ENCODE results near the gene MYO5A.

Gene MYO5A

DNA sequence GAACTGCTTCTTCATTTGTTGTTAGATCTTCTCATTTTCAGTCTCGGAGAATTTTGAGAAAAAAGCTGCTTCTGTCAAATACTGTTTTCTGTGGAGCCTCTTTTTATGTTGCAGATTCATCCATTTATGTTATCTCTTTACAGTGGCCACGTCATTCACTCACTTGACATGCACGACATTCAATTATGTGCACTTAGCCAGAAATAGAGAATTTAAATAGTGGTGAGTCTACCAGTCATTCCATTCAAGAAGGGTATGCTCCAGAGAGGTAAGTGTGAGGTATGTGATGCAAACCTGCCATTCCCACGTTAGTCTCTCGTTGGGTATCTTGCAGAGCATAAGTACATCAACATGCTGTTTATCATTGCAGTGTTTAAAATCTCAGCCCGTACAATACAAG, 30.3 kb upstream of the MYO5A start:
- TF ChIP-seq TAF1 (IDR thresholded peaks at IDR 0.05; ENCODE audit: borderline replicate concordance, insufficient read depth, low read length) (no peak), FOXP2 (optimal IDR thresholded peaks at IDR 0.05; ENCODE audit: borderline replicate concordance, extremely low read depth, extremely low read length, insufficient read depth) (no peak), POLR2AphosphoS5 (IDR thresholded peaks at IDR 0.05; ENCODE audit: low read depth, low read length) (no peak), SIN3A (IDR thresholded peaks at IDR 0.05; ENCODE audit: borderline replicate concordance, insufficient read depth, low read length) (no peak)
- TF ChIP-seq, protein P1, sequence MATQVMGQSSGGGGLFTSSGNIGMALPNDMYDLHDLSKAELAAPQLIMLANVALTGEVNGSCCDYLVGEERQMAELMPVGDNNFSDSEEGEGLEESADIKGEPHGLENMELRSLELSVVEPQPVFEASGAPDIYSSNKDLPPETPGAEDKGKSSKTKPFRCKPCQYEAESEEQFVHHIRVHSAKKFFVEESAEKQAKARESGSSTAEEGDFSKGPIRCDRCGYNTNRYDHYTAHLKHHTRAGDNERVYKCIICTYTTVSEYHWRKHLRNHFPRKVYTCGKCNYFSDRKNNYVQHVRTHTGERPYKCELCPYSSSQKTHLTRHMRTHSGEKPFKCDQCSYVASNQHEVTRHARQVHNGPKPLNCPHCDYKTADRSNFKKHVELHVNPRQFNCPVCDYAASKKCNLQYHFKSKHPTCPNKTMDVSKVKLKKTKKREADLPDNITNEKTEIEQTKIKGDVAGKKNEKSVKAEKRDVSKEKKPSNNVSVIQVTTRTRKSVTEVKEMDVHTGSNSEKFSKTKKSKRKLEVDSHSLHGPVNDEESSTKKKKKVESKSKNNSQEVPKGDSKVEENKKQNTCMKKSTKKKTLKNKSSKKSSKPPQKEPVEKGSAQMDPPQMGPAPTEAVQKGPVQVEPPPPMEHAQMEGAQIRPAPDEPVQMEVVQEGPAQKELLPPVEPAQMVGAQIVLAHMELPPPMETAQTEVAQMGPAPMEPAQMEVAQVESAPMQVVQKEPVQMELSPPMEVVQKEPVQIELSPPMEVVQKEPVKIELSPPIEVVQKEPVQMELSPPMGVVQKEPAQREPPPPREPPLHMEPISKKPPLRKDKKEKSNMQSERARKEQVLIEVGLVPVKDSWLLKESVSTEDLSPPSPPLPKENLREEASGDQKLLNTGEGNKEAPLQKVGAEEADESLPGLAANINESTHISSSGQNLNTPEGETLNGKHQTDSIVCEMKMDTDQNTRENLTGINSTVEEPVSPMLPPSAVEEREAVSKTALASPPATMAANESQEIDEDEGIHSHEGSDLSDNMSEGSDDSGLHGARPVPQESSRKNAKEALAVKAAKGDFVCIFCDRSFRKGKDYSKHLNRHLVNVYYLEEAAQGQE (IDR thresholded peaks at IDR 0.05; ENCODE audit: insufficient read depth in 1 of 2, low read depth in 2 of 2, low read length in 2 of 2), result no peak

DNA sequence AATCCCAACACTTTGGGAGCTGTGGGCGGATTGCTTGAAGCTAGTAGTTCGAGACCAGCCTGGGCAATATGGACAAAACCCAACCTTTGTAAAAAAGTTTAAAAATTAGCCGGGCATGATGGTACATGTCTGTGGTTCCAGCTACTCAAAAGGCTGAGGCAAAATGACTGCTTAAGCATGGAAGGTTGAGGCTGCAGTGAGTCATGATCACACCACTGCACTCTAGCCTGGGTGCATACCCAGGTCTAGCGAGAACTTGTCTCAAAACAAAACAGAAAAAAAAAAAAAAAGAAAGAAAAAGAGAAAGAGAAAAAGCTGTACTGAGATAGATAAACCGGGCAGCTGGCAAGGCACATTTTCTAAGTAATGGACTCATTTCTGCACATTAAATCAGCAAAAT, 29.5 kb upstream of the MYO5A start:
- no peak for TF ChIP-seq TAF1 (IDR thresholded peaks at IDR 0.05; ENCODE audit: borderline replicate concordance, insufficient read depth, low read length)
- no peak for TF ChIP-seq SIN3A (IDR thresholded peaks at IDR 0.05; ENCODE audit: borderline replicate concordance, insufficient read depth, low read length)
- TF ChIP-seq POLR2AphosphoS5 (IDR thresholded peaks at IDR 0.05; ENCODE audit: low read depth, low read length), result no peak
- TF ChIP-seq, protein P1 (IDR thresholded peaks at IDR 0.05; ENCODE audit: insufficient read depth in 1 of 2, low read depth in 2 of 2, low read length in 2 of 2), result no peak
- TF ChIP-seq FOXP2 (optimal IDR thresholded peaks at IDR 0.05; ENCODE audit: borderline replicate concordance, extremely low read depth, extremely low read length, insufficient read depth), result no peak

DNA sequence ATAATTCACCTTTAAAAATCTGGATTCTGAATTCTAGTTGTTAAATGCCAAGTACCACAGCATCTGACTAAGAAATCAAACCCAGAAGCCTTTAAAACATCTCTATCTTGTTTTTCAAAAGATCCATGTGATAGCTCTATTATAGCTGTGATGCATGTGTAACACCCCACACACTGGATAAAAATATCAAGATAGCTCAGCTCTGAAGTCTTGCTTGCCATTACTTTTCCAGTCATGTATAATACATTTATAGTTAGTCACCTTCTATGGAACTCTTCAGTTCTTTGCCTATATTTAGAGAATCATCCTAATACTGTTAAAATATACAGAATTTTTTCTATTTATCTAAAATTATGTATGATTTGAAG, 28.6 kb upstream of the MYO5A start:
- no peak for TF ChIP-seq SIN3A (IDR thresholded peaks at IDR 0.05; ENCODE audit: borderline replicate concordance, insufficient read depth, low read length)
- TF ChIP-seq, protein P1 (IDR thresholded peaks at IDR 0.05; ENCODE audit: insufficient read depth in 1 of 2, low read depth in 2 of 2, low read length in 2 of 2), result no peak
- TF ChIP-seq TAF1 (IDR thresholded peaks at IDR 0.05; ENCODE audit: borderline replicate concordance, insufficient read depth, low read length), result no peak
- TF ChIP-seq POLR2AphosphoS5 (IDR thresholded peaks at IDR 0.05; ENCODE audit: low read depth, low read length), result no peak
- TF ChIP-seq FOXP2 (optimal IDR thresholded peaks at IDR 0.05; ENCODE audit: borderline replicate concordance, extremely low read depth, extremely low read length, insufficient read depth), result no peak

DNA sequence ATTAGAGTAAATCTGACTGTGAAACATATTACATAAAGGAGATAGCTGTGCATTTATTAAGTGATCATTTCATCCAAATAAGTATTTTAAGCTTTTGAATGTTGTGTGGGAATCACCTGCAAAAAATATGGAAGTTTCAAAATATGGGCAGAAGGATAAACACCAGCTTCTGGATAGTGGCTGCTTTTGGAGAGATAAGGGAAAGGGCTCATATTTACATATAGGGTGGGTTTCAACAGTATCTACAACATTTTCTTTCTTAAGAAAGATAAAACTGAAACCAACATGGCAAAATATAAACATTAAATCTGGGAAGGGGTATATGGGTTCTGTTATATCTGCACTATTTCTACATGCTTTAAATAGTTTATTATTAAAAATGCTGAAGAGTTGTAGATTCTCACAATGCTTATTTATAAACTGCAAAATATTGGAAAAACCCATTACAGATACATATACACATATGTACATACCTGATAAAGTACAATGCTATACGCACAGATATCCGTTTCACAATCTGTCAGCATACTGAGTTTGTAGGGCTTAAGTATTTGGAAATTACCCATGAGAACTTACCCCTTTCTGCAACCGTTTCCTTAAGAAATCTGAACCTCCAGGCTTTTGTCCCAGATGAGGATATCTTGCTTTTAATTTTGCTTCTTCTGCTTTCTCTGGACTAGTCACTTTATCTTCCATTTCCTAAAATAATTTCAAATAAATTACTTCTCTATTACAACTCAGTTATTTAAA, 28.0 kb upstream of the MYO5A start:
- TF ChIP-seq SIN3A (IDR thresholded peaks at IDR 0.05; ENCODE audit: borderline replicate concordance, insufficient read depth, low read length), result no peak
- TF ChIP-seq POLR2AphosphoS5 (IDR thresholded peaks at IDR 0.05; ENCODE audit: low read depth, low read length), result no peak
- no peak for TF ChIP-seq TAF1 (IDR thresholded peaks at IDR 0.05; ENCODE audit: borderline replicate concordance, insufficient read depth, low read length)
- TF ChIP-seq FOXP2 (optimal IDR thresholded peaks at IDR 0.05; ENCODE audit: borderline replicate concordance, extremely low read depth, extremely low read length, insufficient read depth), result no peak
- TF ChIP-seq, protein P1 (IDR thresholded peaks at IDR 0.05; ENCODE audit: insufficient read depth in 1 of 2, low read depth in 2 of 2, low read length in 2 of 2), result no peak

All from PFSK-1 (cell line).